ENCODE measurements around the gene SPRY1. TPM values are rescaled to one million over a fixed set of nuclear protein-coding genes. Genes with fewer than 3 reads are reported as not detected.

The SPRY1 gene
- total RNA-seq, 1 experiment from 2014 or later: 4.8 TPM

DNA sequence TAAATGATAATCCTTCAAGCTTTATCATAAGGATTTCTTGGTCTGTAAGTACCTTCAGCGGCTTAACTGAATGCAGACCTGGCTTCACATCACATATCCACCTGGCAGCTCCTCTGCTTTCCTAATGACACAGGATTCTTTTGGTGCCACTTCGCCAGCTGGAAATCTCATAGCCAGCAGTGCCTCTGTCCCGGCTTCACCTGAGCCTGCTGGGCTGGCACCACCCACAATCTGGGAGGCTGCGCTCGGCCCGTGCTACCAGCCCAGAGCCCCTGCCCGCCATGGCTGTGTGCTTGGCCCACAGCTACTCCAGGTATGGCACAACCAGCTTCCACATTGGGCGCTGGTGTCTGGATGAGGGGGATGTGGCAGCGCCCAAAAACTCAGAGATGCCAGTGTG, 37.4 kb downstream of the SPRY1 start:
- no peak overlapping the region for H3K4me3 ChIP-seq (replicated peaks in 1 of 2; ENCODE audit: low read depth in 1 of 2, low read length in 2 of 2)
- H3K36me3 ChIP-seq (ENCODE audit: control insufficient read depth in 1 of 2, insufficient read depth in 2 of 2, low read length in 2 of 2): no peaks in the 10 kb centered on the region
- no peaks in the 10 kb centered on the region for H3K9me3 ChIP-seq (ENCODE audit: control insufficient read depth in 1 of 2, insufficient read depth in 1 of 2, low read depth in 1 of 2, low read length in 2 of 2)
- ATAC-seq: no peak
- BruUV-seq (replicated peaks): no TSS peak
- no peak overlapping the region for H3K9ac ChIP-seq (ENCODE audit: low read length)
- H3K79me2 ChIP-seq (ENCODE audit: insufficient read depth, low read length): no peaks in the 10 kb centered on the region
- ChIA-PET RAD21 (ENCODE audit: low non-redundant PET in 1 of 2, low total read pairs in 2 of 2, uncharacterized antibody in 2 of 2, unreplicated experiment in 2 of 2) (no interaction called here), POLR2A (no interaction called here), CTCF (no interaction called here)
- H3K9me2 ChIP-seq (ENCODE audit: insufficient read depth): no peaks in the 10 kb centered on the region
- intact Hi-C loops (cut with micrococcal nuclease): no loop called here
- TF ChIP-seq SRF (IDR thresholded peaks at IDR 0.05; ENCODE audit: low read depth) (no peak), POLR2AphosphoS5 (IDR thresholded peaks at IDR 0.05; ENCODE audit: low read depth, low read length) (no peak), RAD21 (IDR thresholded peaks at IDR 0.05; ENCODE audit: low read depth) (no peak)
- no peak overlapping the region for H2AFZ ChIP-seq (ENCODE audit: low read depth, low read length, poor library complexity, severe bottlenecking)
- no peaks in the 10 kb centered on the region for H3K4me1 ChIP-seq (ENCODE audit: control insufficient read depth in 1 of 2, insufficient read depth in 2 of 2, low read length in 2 of 2)
- DNase-seq (ENCODE audit: low read depth, low spot score): no peak
- no peaks in the 10 kb centered on the region for H3K27me3 ChIP-seq (ENCODE audit: insufficient read depth, low read length)
- no peak overlapping the region for H3K4me2 ChIP-seq (ENCODE audit: low read length)
- H3K27ac ChIP-seq (ENCODE audit: low read depth, low read length): no peak overlapping the region
- H4K20me1 ChIP-seq (ENCODE audit: insufficient read depth): no peaks in the 10 kb centered on the region

DNA sequence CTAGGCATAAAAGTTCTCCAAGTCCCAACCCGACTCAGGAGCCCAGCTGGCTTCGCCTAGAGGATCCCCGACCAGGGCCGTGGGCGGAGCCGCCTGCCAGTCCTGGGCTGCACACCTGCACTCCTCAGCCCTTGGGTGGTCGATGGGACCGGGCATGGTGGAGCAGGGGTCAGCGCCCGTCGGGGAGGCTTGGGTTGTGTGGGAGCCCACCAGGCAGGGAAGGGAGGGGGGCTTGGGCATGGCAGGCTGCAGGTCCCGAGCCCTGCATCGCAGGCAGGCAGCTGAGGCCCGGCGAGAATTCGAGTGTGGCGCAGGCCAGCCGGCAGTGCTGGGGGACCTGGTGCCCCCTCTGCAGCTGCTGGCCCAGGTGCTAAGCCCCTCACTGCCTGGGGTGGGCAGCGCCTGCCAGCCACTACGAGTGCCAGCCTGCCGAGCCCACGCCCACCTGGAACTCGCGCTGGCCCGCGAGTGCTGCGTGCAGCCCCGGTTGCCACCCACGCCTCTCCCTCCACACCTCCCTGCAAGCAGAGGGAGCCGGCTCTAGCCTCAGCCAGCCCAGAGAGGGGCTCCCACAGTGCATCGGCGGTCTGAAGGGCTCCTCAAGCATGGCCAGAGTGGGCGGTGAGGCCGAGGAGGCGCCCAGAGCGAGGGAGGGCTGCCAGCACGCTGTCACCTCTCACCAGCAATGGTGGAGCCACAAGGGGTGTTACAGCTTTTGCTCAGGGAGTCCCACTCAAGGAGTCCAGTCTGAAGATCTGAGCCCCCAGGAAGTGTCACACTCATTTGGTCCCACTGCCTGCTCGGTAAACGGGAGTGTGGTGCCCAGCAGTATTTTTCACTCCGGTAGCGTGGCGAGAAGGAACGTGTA, 38.9 kb downstream of the SPRY1 start:
- Histone ChIP-seq H2AFZ (ENCODE audit: low read depth, low read length, poor library complexity, severe bottlenecking) (no peak overlapping the region), H3K9ac (ENCODE audit: low read length) (no peak overlapping the region), H3K9me3 (ENCODE audit: control insufficient read depth in 1 of 2, insufficient read depth in 1 of 2, low read depth in 1 of 2, low read length in 2 of 2) (no peaks in the 10 kb centered on the region), H3K36me3 (ENCODE audit: control insufficient read depth in 1 of 2, insufficient read depth in 2 of 2, low read length in 2 of 2) (no peaks in the 10 kb centered on the region), H3K4me1 (ENCODE audit: control insufficient read depth in 1 of 2, insufficient read depth in 2 of 2, low read length in 2 of 2) (no peaks in the 10 kb centered on the region), H3K9me2 (ENCODE audit: insufficient read depth) (no peaks in the 10 kb centered on the region), H3K4me2 (ENCODE audit: low read length) (no peak overlapping the region), H3K27me3 (ENCODE audit: insufficient read depth, low read length) (no peaks in the 10 kb centered on the region), H3K4me3 (replicated peaks in 1 of 2; ENCODE audit: low read depth in 1 of 2, low read length in 2 of 2) (no peak overlapping the region), H3K27ac (ENCODE audit: low read depth, low read length) (no peak overlapping the region), H4K20me1 (ENCODE audit: insufficient read depth) (no peaks in the 10 kb centered on the region), H3K79me2 (ENCODE audit: insufficient read depth, low read length) (no peaks in the 10 kb centered on the region)
- DNase-seq (ENCODE audit: low read depth, low spot score) (no peak), ATAC-seq (no peak)
- POLR2A ChIA-PET: no interaction called here
- CTCF ChIA-PET: no interaction called here
- no TSS peak for BruUV-seq (replicated peaks)
- intact Hi-C loops (cut with micrococcal nuclease): no loop called here
- RAD21 ChIA-PET (ENCODE audit: low non-redundant PET in 1 of 2, low total read pairs in 2 of 2, uncharacterized antibody in 2 of 2, unreplicated experiment in 2 of 2): no interaction called here
- no peak for TF ChIP-seq EZH2 (IDR thresholded peaks at IDR 0.05)
- no peak for TF ChIP-seq YY1 (IDR thresholded peaks at IDR 0.05; ENCODE audit: extremely low read depth, insufficient replicate concordance, low read depth, low read length)
